Activated CD8-positive, alpha-beta memory T cell treated with anti-CD3 and anti-CD28 coated beads for 4 hours (primary cell): ENCODE measurements around the gene ZCCHC4.
"Not testable (repeated sequence)": the region's sequence is repeated elsewhere in the genome, so short reads cannot be mapped to it uniquely, and the experiment has no call there.

Experiments
- DNase-seq, 2 donors: peaks; one replicate each; pipeline ENCODE4 v3.0.0-alpha.2; 2020; ENCODE audit warnings: low read depth in 2 of 2

Gene ZCCHC4

DNA sequence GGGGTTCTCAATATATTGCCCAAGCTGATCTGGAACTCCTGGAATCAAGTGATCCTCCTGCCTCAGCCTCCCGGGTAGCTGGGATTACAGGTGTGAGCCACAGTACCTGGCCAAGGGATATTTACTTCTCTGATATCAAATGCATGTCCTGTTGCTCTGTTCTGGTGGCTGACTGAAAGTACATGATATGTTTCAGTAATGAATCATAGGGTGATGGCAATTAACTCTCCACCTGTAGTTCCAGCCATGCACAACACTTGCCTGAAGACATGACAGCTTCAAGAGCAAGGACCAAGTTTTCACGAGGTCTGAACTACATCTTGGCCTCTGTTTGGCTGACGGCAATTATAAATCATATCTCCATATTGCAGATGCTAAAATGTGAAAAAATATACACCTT, 9.1 kb downstream of the ZCCHC4 start:
- no peak for DNase-seq

DNA sequence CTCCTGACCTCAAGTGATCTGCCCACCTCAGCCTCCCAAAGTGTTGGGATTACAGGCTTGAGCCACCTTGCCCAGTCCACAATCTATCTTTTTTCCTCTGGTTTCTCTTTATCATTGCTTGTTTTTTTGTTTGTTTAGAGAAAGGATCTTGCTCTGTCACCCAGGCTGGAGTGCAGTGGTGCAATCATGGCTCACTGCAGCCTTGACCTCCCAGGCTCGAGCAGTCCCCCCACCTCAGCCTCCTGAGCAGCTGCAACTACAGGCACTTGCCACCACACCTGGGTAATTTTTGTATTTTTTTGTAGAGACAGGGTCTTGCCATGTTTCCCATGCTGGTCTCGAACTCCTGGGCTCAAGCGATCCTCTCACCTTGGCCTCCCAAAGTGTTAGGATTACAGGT, 15.9 kb downstream of the ZCCHC4 start:
- not testable (repeated sequence) for DNase-seq

DNA sequence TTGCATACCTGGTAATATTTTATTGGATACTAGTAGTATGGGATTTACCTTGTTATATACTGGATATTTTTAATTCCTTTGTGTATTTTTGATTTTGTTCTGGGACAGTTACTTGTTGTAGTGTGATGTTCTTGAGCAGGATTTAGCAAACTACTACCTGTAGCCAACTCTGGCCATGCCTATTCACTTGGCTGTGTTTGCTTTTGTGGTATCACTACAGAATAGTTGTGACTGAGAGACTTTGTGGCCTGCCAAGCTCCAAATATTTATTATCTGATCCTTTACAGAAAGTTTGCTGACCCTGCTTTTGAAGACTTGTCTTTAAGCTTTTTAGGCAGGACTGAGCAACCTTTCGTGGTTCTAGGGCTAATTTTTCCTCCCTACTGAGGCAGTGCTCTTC, 17.8 kb downstream of the ZCCHC4 start:
- no peak for DNase-seq

DNA sequence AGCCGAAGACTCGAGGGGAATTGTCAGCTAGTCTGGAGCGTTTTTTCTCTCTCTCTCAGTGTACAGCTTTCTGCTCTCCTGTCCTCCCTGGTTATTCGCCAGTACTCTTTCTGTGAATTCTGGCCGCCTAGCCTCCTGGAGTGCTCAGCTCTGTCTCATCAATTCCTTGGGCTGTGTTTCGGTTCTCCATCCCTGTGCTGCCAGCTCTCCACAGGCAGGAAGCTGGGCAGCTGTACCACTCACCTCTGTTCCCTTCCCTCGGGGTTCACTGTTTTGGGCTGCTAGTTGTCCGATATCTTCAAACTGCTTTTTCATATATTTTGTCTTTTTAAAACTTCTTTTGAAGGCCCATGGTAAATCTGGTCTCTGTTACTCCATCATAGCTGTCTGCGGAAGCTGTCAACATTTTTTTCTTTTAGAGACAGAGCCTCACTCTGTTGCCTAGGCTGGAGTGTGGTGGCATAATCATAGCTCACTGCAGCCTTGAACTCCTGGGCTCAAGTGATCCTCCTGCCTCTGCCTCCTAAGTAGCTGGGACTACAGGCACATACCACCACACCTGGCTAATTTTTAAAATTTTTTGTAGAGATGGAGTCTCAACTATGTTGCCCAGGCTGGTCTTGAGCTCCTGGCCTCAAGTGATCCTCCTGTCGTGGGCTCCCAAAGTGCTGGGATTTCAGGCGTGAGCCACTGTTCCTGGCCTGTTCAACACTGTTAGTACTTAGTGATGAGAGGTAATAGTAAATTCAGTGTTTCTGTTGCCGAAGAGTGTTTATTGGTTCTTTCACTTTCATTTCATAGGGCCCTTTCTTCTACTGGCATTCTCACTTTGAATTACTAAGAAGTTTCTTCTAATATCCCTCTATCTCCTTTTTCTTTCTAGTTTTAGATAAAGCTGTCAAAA, 18.6 kb downstream of the ZCCHC4 start:
- DNase-seq: no peak

DNA sequence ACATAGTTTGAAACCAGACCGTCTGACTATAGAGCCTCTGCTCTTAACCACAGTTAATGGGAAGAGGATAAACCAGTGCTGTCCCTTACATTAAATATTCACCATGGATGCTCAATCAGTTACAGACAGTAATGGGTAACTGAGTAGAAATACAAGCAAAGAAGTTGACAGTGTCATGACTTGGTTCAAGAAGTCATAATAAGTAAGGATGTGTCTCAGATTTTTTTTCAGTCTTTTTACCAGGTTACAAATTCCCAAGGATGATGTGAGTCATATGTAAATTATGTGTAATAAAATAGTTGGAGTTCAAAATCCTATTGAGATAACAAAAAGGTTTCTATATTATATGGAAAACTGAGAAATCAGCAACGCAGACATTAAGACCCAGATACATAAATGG, 31.1 kb downstream of the ZCCHC4 start:
- no peak for DNase-seq

DNA sequence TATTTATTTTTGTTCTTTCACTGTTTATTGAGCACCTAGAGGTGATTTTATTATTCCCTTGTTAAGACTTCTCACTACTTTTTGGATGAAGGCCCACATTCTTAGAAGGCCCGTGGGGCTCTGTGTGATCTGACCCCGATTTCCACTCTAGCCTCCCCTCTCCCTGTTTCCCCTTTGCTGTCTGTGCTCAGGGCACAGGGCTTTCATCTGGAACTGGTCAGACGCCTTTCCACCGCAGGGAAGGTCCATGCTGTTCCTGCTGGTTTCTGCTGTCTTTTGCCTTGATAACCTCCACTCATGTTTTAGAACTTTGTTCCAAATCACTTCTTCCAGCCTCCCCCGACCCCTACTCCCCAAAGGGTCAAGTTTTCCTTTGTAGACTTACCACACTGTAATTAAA, 33.2 kb downstream of the ZCCHC4 start:
- no peak for DNase-seq

DNA sequence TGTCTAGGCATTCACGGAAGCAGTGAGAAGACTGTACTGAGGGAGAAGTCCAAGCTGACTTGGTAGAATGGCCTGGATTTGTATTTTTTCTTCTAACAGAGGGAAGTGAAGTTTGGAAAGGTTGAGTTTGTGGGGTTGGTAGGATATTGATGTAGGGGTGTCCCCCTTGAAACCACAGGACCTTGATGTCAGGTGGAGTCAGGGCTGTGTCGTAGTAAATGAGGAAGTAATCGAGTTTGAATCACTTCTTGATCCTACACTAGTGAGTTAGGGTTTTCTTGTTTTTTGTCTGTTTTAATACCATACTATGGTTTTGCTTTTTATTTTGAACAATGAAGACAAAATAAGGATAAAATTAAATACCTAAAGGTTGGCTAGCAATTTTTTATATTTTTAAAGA, 34.3 kb downstream of the ZCCHC4 start:
- no peak for DNase-seq

DNA sequence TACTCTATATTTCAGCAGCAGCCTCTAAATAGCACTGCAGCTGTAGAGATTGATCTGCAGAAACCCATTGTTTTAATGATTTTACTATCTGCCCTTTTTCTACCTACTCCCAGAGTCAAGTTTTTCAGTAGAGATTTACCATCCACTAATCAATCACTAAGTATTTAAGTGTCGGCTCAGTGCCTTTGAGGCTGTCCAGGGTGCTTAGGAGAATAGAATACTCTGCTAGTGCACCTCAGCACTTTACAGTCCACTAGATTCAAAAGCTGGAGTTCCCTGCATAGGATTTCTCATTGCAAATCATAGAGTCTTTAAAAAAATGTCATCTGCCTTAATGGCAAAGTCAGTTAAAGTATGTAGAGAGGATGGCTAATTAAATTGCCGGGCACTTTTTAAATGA, 34.9 kb downstream of the ZCCHC4 start:
- DNase-seq: no peak

DNA sequence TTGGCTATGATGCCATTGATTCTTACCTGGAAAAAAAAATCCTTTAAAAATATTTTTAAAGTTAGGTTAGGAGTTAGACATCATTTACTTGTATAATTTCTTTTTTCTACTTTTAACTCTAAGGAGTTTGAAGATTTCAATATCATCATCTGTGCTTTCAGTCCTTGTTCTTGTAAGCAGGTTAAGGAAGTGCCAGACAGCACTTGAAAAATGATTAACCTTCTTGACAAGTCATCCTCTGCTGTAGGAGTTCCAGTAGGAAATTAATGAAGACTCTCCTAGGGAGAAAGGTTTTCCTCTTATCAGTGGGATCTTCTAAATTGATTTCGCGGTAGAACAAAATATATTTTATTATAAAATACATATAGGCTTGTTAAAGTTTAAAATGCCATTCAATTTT, 35.4 kb downstream of the ZCCHC4 start:
- DNase-seq: no peak

DNA sequence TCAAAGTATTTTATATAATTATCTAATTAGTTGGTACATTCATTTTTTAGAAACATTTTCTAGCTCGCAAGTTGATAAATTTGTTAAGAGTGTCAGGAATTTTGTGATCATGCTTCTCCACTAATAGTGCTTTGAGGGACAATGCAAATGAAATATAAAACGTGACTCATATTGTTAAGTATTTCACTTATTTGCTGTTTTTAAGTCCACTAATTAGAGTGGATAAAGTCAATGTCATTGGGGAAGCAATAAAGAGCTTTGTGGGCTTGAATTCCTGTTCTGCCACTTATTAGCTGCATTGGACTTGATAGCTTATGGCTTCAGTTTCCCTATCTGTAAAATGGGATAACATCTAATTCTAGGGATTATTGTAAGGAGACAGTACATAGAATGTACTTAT, 38.0 kb downstream of the ZCCHC4 start:
- DNase-seq: no peak

DNA sequence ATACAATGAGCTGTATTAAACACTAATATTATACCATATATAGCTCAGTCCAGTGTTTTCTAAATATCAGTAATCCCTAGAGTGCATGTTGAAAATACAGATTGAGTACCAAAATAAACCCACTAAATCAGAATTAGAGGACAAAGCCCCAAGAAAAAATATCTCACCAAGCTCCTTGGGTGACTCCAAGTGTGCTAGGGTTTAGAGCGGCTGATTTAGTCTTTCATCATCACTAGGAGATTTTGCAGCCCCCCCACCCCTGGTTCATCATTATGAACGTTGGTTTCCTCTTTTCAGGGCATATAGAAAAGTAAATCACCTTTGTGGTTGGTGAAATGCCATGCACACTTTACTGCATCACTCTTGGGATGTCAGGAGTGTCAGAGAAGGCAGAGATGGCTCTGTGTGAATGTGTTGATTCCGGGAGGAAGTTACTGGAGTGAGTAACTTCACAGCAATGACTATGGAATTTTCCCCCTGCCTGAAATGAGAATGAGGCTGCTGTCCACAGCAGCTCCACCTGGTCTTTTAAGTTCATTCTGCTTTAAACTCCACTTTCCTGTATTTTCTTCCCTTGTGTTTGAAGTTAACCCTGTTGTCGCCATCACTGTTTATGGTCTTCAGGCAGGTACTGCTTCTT, 39.3 kb downstream of the ZCCHC4 start:
- DNase-seq: no peak

DNA sequence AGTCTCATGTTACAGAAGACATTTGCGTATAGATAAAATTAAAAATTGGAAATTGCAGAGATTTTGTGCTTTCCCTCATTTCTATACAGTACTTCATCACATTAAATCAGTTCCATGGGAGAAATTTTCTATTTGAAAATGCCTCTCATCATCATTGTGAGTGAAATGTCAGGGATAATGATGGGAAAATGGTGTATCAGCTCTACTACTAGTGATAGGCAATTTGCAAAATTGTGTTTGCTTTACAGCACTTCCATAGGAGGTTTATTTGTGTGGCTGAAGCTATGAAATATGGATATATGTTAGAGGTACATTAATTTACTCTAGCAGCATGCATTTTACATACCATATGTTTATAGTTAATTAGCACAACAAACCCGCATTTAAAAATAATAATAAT, 43.5 kb downstream of the ZCCHC4 start:
- no peak for DNase-seq

DNA sequence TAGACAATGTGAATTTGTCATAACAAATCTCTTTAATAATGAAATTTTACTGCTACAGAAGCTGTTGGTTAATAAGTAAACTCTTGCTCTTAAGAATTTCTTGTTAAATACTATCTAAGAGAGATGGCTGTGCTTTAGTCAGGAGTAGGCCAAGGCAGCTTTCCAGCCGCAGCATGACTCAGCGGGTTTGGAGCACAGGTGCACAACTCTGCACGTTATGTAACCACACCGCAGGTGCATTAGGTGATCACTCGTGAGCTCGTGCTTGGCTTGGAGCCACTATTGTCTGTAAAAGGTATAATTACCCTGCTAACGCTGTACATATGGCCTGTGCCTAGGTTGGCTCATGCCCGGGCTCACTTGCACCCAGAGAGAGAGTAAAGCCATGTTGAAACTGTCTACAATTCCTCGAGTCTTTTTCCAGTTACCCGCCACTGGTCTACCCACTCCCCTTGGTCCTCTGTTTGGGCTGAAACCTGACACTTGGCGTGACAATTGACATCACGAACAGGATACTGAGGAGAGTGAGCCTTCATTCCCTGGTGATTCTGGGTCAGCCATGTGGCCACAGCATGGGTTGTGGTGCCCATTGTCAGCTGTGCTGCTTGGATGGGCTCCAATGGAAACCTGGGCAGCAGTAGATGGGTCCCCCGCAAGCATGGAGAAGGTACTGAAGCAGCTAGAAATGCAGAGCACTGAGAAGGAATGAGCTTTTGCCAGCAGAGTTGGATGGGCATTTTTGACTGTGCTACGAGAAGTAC, 46.1 kb downstream of the ZCCHC4 start:
- no peak for DNase-seq

DNA sequence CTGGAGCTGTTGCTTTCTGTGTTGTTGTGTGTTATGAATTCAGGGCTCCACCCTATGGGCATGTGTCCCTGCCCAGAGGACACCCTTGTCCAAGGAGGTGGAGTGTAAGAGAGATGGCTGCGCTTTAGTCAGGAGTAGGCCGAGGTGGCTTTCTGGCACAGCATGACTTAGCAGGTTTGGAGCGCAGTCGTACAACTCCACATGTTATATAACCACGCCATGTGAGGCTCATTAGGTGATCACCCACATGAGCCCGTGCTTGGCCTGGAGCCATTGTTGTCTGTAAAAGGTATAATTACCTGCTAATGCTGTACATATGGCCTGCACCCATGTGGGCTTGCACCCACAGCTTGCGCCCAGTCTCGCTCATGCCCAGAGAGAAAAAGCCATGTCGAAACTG, 48.7 kb downstream of the ZCCHC4 start:
- no peak for DNase-seq

DNA sequence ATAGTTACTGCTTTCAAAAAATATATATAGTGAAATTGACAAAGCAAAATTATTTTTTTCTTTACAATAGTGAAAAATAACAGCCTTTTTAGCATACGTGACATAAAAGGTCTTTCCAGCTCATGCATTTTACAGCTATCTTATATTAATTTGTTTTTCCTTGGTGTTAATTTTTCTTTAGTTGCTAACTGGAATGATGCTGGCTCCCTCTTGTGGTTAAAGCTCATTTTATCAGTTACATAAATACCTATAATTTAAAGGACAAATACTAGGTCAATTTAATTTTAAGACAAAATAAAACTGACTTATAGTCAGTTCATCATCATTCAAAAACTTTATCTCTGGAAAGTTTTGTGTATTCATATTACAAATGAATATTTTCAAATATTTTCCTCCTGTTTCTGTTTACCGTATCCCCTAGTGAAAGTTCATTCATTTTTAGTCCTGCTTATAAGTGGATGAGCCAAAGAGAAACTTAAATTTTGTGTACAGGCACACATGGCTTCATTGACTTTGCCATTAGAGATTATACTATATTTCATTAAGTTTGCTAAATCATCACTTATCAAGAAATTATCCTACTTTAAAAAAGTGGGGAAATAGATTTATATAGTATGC, 54.5 kb downstream of the ZCCHC4 start:
- DNase-seq: no peak

DNA sequence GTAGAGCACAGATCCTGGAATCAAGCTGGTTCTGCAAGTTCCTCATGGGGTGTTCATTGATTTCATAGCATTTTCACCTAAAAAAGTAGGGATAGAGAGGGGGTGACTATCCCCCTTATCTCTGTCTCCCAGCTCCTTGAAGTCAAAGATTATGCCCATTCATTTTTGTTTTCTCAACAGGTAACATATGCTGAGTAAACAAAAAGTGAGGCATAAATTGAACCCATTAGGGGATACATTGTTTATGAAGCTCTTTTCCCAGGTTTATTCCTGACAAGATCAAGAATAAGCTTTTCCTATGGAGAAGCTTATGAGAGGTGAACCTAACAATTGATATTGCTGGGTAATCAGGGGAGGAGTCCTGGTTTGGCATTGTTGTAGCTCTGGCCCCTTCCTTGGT, 55.3 kb downstream of the ZCCHC4 start:
- no peak for DNase-seq

DNA sequence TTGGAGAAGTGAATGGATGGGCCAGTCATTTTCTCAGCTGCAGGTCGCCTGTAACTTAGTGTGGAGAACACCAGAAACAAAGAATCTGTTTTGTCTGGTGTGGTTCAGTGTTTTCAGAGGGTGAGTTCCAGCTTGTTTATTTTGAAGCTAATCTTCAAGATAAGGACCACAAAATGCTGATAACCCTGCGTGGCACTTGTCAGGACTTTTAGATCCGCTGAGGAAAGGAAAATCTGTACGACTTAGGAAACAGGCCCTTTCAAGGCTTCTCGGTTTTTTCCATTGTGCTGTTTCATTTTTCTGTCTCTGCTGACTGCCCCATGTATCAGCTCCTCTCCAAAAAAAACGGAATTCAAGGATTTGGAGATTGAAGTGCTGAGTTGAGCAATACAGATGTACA, 55.7 kb downstream of the ZCCHC4 start:
- no peak for DNase-seq

DNA sequence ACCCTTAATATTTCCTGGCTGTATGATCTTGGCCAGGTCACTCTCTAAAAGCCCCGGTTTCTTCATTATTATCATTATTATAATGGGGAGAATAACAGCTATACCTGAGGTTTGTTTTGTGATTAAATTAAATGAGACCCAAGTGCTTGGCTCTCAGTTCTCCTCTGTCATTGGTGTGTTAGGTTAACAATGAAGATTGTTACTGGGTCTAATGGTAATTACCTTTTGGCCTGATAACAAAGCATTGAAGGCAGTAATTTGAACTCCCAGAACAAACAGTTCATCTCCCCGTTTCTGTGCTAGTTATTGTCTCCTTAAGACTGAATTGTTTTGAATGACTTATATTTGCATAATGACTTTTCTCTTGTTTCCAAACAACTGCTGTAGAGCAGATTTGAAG, 57.7 kb downstream of the ZCCHC4 start:
- no peak for DNase-seq

DNA sequence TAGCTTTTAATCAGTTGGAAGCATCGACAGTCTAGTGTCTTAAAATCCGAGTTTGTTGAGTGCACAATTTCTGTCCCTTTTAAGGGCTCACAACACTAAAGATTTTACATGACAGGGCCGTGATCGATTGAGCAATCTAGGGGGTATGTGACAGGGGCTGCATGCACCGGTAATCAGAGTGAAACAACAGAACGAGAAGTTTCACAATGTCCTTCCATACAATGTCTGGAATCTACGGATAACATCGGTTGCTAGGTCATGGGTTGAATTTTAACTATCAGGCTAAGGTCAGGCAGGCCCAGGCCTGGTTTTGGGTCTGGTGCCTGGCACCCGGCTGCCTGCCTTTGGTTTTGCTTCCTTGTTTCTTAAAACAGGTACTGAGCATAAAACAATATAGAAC, 60.0 kb downstream of the ZCCHC4 start:
- not testable (repeated sequence) for DNase-seq

DNA sequence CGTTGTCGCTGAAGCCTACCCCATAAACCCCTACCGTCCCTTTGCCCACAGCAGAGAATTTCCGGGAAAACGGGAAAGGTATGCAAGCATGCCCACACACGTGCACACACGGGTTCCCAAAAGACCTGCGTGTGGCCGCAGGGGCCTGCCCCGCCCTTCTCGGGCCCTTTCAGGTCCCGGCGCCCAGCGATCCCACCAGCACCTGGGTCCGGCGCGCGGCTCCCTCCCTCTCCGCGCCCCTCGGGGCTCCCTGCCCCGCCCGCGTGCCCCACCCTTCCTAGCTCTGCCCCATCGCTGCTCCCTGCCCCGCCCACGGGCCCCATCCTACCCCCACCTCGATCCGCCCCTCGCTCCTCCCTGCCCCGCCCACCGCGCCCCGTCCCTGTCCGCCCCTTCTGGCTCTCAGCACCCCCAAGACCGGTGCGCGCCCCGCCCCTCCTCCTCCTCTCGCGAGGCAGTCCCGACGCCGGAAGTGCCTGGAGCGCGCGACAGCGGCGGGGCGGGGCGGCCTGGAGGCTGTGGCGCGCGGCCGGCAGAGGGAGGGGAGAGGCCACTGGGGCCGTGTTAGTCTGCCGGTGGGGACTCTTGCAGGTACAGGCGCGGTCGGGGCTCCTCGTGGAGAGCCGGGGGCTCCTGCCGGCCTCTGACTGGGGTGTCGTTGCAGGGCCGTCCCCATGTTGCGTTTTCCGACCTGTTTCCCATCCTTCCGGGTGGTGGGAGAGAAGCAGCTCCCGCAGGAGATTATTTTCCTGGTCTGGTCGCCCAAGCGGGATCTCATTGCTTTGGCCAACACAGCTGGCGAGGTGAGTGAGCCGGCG, 64.4 kb downstream of the ZCCHC4 start, which contains the start of gene ANAPC4:
TSS of gene ANAPC4 (plus strand) at position 510 of the 818 bp plus-strand sequence. CDS start at position 675, 165 bp downstream.
- peak; percentile 97 to 99 for DNase-seq
